HG02610 (cell line): ENCODE measurements around the gene PI16.
"Not testable (repeated sequence)": the region's sequence is repeated elsewhere in the genome, so short reads cannot be mapped to it uniquely, and the experiment has no call there.

ENCODE experiments used
- ATAC-seq: cut with Tn5 transposase; IDR thresholded peaks from one replicate; pipeline ENCODE4 v1.9.1; 2021; ENCODE audit warnings: mild to moderate bottlenecking, moderate library complexity; ENCODE audit not compliant: unreplicated experiment

The PI16 gene

DNA sequence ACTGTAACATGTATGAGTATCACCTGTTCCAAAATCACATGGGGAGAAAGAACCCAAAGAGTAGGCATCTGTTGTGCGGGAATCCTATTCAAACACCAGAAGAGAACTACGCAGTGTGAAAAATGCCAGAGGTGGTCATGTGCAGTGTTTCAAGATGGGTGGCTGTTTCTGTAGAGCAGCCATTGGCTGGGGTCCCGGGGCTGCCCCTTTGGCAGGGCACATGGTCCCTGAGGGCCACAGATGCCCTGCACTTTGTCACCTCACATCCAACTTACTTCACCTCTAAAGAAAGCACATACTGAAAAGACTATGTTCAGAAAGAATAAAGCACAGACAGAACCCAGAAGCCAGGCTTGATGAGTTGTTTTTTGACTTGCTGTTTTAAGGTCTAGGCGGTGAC lies 19.1 kb downstream of the PI16 start:
- no peak for ATAC-seq

DNA sequence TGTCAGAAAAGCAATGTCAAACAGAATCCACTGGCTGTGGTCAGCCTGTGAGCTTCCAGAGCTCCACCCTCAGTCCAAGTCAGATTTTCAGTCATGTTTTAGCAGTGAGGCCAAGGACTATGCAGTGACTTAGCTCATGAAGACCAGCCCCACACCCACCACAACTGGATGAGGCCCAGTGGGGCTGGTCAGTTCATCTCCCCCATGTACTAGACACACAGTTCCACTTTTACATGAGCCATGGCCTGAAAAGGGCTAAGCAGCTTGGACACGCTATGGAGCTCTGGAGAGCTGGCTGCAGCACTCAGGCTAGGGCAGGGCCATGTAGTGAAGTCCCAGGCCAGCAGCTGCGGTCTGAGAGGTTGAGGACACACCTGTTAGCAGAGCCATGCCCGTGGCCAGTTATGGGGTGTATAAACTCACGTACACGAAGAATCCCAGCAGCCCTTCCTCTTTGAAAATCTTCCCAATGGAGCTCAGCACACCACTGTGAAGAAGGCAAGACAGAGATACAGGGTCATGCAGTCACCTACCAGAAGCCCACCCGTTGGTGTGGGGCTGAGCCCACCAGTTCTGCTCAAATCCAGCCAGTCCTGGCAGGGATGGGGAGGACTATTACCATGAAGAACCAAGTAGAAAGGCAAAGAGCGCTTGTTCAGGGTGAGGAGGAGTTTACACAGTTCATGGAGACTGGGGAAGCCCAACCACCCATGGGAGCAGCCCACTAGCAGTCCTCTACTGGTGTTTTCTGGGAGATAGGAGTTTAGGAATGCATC lies 20.9 kb downstream of the PI16 start:
- ATAC-seq: no peak

- ATAC-seq: no peak
Measured at GRCh38 chr6:36976007-36976264, 21.4 kb downstream of the PI16 start.

DNA sequence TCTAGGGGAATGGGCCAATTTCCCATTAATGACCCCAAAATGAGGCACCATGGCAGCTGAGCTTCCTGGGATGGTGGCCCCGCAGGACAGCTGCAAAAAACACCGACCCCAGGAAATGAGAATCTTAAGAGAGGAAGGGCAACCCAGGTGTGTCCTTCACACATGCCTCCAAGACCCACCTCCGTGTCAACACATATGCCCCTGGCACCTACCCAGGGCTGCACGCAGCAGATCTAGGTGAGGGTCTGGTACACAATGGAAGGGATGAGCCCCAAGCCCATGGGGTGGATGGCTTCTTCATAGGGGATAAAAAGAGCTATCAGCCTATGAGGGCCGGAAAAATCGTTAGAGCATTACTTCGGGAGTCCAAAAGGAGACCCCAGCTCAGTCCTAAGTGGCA lies 22.0 kb downstream of the PI16 start:
- no peak for ATAC-seq

DNA sequence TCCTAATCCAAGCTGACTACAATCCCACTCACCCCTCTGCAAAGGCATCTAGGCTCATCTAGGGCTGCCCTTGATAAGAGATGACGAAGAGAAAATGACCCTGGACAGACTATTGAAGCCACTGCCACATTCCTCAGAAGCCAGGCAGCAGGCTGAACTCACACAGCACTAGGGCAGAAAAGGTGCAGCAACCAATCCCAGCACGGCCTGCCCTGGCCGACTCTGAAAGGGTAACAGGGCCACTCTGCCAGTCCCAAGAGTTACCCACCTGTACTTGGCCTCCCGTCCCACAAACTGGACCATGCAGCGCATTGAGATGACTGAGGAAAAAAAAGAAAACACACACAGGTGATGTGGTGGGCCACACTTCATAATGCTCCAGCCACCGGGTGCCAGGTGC lies 22.4 kb downstream of the PI16 start:
- no peak for ATAC-seq

DNA sequence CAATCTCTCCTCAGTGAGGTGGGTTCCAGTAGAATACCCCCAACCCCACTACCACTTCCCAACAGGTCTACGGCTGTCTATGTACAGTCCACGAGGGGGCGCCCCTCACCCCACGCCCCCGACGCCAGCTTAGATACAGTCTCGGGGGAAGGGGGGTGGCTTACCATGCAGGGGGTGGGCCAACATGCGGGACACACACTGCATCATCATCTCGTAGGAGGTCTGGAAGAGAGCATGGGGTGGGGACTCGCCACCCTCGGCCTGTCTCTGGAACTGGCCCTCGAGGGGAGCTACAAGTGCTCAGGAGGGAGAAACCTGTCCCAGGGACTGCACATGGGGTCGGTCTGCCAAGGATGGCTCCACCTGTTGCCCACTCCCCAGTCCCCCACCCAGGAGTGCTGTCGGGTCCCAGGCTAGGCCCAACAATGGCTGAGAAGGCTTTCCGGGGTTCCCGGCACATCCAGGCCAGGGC lies 23.0 kb downstream of the PI16 start:
- ATAC-seq: no peak

DNA sequence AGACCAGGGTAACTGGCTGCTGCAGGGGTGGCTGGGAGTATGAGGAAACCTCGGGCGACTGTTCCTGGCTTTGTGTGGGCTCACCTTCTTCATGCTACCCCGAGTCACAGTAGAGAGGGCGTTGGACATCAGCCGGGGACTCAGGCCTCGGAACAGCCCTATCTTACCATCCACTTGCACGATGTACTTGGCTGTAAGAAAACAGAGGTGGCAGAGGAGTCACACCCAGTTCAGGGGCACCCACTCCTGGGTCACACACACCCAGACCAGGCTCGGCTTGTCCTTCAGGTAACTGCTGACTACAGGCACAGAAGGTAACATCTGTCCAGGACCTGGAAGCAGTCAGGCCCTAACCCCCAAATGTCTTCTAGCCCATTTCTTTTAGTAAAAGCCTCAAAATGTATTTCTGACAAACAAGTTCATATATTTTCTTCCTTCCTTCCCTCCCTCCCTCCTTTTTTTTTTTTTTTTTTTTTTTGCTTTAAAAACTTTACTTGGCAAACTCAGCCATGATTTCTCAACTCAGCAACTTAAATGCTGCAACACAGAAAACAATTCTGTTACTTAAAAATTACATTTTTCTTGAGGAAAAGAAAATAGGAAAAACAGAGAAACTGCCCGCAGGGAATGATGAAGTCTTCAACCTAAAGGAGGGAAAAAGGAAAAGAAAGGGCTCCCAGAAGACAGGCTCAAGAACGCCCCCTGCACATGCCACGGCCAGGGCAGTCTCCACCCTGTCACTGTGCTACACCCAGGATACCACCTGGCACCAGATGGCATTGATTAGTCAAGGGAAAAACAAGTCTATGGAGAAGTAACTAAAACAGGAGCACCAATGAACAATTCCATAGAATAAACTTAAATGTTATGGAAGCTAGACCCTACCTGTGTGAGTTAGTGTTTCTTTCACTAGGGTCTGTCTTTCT lies 24.1 kb downstream of the PI16 start:
- no peak for ATAC-seq

DNA sequence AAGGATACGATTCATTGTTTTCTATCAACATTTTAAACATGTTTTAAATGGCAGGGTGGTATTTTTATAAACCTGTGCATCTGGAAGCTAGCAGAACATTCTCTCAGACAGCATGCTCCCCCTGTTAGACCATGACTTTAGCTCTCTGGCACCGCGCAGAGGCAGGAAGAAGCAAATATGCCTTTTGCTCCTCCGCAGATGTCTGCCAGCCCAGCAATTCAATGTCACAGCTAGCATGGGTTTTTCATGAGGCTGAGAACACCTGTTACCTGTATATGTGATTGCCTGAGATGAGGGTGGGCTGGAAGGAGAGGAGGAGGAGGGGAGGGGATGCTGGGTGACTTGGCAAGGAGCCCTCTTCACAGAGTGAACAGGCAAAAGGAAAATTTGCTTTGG lies 24.8 kb downstream of the PI16 start:
- no peak for ATAC-seq

DNA sequence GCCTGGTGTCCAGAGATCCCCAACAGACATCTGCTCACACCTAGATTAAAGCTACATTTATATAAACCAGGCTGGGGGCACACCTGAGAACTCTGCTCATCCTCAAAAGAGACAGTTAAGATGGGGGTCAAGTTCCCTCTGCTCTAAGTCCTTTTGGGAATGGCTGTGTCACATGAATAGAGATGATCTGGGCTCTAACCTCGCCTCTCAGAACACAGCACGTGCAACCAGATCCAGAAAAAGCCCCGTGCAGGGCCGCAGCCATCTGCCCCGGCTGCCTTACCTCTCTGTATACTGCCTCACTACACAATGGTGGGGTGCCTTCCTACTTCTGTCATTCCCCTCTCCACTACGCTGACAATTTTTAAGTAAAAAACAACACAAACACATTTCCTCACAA lies 25.6 kb downstream of the PI16 start:
- ATAC-seq: no peak

DNA sequence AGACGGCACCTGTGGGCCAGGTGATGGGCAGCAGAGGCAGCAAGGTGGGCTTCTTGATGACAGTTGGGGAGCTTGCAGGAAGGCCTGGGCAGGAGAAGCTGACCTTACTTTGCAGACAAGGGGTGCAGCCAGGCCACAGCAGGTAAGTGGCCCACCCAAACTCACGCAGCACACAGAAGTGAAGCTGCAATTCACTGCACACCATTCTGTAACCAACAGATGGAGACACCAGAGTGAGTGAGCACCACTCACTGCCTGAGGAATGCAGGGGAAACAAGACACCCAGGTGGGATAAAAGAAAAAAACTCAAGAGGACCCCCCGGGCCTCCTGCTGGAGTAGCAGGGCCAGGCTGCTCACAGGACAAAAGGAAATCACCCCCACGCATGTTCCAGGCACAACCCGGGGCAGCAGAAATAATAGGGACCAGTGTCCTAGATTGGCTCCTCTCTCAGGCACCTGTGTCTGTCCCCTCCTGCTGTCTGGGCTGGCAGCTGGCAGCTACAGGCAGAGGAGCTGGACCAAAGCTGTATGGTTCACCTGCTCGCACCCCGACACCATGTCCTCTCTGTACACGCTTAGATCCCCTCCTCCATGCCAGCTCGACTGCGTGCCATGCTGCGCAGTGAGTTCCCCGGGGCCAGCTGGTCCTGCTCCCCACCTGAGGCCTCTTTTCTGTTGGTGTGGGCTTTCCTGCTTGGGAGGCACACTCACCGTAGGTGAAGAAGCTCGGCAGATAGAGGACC lies 26.5 kb downstream of the PI16 start:
- no peak for ATAC-seq

GRCh38 chr6:36983538-36983937 lies 29.0 kb downstream of the PI16 start:
- ATAC-seq: no peak

DNA sequence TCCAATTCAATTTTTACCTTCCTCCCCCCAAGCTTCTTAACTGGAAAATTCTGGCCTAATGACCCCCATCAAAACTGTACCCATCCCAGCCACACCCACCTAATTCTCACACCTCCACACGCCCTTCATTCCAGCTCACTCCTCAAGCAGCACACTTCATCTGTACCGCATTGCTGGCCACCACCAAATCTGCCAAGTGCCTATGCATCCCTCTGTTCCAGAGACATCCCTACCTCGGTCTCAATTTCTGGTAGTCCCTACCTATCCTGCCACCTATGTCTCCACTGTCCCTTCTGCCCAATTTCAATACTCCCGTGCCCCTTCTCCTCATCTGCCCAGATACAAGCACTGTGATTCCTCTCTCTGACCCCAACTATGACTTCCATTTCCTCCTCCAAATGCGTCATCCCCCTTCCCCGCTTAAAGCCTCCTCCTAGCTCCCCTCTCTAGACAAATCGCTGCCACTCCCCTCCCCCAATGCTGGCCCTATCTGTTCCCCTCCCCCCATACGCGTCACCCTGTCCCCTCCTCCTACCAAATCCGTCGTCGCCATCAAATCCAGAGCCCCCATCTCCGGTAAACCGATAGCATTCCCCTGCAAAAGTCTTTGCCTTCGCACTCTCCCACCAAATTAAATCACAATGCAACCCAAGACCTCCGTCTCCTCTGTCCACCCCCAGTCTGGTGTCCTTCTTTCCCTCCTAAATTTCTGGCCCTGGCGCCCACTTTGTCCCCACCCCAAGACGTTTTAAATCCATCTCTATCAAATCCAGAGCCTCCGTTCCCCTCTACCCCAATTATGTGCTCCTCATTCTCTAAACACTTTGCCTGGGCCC lies 30.3 kb downstream of the PI16 start:
- ATAC-seq: no peak

GRCh38 chr6:36985417-36985807 lies 30.9 kb downstream of the PI16 start:
- ATAC-seq: no peak

DNA sequence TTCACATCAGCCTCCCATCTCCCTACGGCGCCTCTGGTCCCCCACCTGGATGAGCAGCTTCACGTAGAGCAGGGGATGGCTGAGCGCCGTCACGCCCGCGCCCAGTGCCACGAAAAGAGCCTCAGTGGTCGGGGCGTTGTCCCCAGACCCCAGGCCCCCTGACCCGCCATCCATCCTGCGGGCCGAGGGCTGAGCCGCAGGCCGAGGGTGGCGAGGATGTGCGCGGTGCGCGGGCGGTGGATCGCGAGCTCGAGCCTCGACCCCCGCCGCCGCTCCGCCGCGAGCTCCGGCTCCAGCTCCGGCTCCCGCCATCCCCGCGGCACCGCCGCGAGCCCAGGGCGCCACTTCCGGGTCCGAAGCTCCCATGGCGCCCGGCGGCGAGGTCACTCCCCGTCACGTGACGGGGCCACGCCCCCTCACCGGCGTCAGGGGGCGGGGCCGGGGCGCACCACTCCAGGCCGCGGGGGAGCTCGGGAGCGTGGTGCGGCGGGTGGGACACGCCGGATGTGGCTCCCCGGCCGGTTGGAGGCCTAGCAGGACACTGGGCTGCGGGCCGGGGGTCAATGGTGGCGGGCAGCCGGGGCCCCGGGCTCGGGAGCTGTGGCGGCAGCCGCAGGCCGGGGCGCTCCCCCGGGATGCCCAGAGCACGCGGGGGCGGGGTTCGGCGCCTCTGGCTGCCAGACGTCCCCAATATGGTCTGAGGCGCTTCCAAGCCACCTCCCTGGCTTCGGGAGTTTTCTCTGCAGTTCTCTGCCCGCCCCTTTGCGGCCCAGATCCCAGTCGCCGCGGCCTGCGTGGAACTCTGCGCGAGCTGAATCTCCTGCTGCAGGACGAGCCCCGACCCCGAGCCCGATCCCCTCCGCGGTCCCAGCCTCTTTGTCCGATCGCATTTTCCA lies 31.5 kb downstream of the PI16 start, which contains the start of gene MTCH1:
Gene MTCH1 (minus strand): TSS at position 389 of the 896 bp plus-strand sequence. CDS start 23 bp downstream, at position 366.
- peak; percentile 85 for ATAC-seq

GRCh38 chr6:36986704-36987047 lies 32.1 kb downstream of the PI16 start:
- no peak for ATAC-seq

DNA sequence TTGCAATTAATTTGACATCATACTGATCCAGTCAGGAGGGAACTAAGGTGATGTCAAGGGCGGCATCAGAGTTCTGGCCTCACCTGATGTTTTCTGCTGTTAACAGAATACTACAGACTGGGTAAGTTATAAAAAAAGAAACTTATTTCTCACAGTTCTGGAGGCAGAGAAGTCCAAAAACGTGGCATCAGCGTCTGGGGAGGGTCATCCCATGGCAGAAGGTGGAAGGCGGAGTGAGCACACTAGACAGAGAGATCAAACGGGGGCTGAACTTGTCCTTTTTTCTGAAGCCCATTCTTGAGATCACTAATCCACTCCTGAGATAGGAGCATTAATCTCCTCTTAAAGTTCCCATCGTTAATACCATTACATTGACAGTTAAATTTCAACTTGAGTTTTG lies 34.7 kb downstream of the PI16 start:
- no peak for ATAC-seq

- ATAC-seq: not testable (repeated sequence)
Measured at GRCh38 chr6:36990401-36990800, 35.9 kb downstream of the PI16 start.

- ATAC-seq: no peak
Measured at GRCh38 chr6:36997811-36998722, 43.5 kb downstream of the PI16 start.

DNA sequence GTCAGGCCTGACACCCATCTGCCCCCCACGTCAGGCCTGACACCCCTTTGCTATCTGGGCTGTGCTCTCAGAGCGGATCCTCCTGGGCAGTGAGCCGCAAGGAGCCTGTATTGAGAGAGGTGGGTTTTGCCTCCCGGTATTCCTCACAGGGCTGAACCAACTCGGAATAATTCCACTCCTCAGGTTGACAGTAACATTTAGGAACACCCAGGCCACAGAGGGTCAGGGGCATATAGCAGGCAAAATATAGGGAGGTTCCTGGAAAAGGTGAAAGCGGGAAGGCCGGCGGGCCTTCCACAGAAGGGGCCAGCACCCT lies 44.1 kb downstream of the PI16 start:
- no peak for ATAC-seq
